GM18907 (cell line): ENCODE results near the gene IPO9.
A peak's percentile ranks its signal among the peaks of the same experiment; 100 is the strongest.

ENCODE experiments used
- ATAC-seq: cut with Tn5 transposase; IDR thresholded peaks from one replicate; pipeline ENCODE4 v1.9.1; 2021; ENCODE audit warnings: mild to moderate bottlenecking, moderate library complexity; ENCODE audit not compliant: unreplicated experiment

Gene IPO9

DNA sequence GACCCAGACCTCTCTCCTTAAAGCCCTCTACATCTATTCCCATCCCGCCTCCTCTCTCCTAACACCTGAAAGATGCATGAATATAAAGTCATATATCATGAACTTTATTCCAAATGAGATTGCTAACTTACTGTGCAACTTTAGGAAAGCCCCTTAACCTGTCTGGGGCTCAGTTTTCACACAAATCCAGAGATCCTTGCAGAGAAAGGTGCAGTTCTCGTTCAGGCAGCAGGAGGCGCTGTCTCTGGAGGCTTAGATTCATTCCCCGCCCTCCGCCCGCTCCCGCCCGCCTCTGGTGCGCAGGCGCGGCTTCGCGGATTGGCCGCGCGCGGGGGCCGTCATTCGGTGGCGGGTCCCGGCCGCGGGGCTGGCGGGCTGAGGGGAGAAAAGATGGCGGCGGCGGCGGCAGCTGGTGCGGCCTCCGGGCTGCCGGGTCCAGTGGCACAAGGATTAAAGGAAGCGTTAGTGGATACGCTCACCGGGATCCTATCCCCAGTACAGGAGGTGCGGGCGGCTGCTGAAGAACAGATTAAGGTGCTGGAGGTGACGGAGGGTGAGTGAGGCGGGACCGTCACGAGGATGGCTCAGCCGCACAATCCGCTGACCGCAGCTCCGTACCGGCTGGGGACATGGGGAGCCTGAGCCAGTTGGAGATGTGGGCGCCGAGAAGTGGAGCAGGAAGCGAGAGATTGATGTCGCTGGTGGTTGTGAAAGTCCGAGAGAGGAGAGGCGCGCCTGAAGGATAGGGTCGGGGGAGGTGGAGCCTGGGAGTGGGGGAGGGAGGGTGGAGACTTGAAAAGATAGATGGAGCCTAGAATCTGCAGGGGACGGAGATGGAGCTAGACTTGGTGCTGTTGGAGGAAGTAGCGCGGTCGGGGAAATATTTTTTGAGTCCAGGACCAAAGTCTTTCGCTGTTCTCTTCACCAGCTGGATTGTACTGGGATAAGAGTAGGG lies at the start of gene IPO9:
Gene IPO9 (plus strand): TSS at position 338 of the 955 bp plus-strand sequence. CDS start 53 bp downstream, at position 391.
- peak; percentile 85 for ATAC-seq

DNA sequence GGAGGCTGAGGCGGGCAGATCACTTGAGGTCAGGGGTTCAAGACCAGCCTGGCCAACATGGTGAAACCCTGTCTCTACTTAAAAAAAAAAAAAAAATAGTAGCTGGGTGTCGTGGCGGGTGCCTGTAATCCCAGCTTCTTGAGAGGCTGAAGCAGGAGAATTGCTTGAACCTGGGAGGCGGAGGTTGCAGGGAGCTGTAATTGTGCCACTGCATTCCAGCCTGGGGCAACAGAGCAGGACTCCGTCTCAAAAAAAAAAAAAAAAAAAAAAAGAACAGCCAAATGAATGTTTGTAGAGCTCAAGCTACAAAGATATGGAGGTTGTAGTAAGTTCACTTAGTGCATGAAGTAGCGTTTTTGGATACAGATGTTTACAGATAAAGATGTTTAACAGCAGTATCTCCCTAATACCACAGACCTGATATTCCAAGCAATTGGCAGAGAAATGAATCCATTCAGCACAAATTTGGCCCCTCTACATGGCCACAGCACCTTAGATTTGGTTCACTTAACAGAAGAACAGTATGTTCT lies 49.5 kb upstream of the IPO9 start:
- ATAC-seq, result no peak

DNA sequence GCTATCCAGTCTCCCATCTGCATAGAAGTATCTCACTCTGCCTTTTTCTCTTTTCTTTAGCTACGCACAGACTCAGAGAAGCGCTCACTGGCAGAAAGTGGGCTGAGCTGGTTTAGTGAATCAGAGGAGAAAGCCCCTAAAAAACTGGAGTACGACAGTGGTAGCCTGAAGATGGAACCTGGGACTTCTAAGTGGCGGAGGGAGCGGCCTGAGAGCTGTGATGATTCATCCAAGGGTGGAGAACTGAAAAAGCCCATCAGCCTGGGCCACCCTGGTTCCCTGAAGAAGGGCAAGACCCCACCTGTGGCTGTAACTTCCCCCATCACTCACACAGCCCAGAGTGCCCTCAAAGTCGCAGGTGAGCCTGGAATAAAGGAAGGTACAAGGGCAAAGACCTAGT lies 48.0 kb upstream of the IPO9 start:
- no peak for ATAC-seq

DNA sequence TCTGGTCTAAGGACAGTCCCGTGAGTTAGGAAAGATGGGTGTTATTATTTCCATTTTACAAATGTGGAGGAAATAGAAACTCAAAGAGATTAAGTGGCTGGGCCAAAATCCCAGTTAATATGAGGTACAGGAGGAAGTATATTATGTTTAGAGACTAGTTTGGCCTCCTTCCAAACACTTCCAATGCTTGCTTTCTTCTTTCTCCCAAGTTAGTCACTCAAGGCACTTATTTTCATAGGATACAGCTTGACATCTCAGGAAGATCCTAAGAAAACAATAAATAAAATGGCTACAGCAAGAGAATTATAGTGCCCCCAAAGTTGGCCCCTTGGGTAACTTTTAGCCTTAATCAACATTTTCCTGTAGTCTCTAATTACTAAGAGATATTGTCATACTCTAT lies 47.5 kb upstream of the IPO9 start:
- no peak for ATAC-seq

DNA sequence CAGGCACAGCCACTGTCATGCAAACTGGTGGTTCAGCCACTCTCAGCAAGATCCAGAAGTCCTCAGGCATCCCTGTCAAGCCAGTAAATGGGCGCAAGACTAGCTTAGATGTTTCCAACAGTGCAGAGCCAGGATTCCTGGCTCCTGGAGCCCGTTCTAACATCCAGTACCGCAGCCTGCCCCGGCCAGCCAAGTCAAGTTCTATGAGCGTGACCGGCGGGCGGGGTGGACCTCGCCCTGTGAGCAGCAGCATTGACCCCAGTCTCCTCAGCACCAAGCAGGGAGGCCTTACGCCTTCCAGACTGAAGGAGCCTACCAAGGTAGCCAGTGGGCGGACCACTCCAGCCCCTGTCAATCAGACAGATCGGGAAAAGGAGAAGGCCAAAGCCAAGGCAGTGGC lies 46.6 kb upstream of the IPO9 start:
- no peak for ATAC-seq

DNA sequence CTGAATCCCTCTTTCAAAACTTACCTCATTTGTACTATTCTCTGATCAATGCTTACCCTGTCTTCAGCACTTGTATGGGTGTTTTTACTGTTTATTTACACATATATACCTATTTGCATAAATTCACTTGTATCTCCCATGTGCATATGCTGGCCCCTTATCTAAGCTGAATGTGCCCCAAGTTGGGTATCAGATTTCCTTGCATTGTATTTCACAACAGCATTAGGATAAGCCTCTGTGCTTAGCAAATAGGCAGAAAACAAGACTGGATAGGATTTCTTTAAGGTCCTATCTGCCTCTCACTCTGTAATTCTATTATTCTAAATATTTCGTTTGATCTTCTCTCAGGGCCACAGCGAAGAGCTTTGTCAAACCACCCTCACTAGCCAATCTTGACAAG lies 45.9 kb upstream of the IPO9 start:
- no peak for ATAC-seq

DNA sequence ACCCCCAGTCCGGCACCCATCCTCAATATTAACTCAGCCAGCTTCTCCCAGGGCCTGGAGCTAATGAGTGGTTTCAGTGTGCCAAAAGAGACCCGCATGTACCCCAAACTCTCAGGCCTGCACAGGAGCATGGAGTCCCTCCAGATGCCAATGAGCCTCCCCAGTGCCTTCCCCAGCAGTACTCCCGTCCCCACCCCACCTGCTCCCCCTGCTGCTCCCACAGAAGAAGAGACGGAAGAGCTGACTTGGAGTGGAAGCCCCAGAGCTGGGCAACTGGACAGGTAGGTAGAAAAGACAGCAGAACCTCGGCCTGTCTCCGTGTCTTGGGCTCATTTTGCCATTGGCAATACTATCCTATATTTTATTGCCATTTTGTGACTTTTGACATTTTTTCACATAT lies 45.4 kb upstream of the IPO9 start:
- ATAC-seq, result no peak

DNA sequence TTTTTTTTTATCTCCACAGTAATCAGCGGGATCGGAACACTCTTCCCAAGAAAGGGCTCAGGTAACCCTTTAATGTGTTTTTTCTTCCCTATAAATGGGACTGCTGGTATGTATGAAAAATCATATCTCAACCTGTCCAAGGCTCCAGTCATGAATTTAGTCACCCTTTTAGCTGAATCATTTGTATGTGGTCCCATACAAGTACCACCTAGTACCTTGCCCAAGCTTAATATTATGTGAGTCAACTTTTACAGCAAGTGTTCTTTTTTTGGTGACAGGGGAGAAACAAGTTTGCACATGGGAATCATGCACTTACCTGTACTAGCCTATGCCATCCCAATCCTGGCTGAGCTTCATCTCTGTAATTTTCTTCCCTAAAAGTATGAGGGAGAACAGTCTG lies 43.7 kb upstream of the IPO9 start:
- no peak for ATAC-seq

DNA sequence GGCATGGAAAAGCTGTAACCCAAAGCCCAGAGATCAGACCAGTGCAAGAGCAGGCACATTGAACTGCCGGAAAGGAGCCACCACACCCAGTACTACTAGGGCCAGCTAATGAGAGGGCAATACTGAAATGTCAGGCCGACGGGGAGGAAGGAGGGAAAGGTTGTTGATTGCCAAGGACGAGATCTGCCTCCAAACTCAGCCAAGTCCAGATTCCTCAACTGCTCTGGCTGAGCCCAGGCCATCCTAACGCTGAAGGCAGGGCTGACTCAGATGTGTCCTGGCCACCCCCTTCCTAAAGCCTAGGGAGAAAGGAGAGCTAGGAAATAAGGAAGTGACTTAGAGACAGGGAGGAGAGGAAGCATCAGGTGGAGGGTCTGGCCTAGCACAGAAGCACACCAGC lies 42.1 kb upstream of the IPO9 start:
- no peak for ATAC-seq

DNA sequence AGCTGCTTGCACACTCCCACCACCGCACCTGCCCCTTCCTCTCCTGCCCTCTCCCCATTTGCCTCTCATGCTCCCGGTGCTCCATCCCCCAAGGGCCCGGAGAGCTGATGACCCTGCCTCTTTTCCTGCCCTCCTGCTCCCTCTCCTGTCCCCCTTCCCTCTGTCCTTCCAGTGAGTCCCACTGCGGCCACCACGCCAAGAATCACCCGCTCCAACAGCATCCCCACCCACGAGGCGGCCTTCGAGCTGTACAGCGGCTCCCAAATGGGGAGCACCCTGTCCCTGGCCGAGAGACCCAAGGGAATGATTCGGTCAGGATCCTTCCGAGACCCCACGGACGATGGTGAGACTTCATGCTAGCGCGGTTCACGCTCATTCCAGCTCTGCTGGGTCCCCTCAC lies 40.7 kb upstream of the IPO9 start:
- no peak for ATAC-seq

DNA sequence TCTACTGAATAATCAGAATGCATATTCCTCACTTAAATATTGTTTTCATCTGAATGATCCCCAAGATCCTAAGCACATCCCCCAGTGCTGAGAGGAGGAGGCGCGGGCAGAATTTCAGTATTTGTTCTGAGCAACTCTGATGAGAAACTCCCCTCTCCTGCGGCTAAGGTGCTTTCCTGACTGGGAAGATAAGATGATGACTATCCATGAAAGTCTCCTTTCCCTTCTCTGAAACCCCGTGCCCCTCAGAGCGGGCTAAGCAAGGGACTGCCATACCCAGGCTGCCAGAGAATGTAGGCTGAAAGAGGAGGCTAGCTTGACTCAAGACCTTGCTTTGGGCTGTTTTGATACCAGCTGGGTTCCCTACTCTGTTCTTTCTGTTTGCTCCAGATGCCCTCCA lies 39.7 kb upstream of the IPO9 start:
- no peak for ATAC-seq

DNA sequence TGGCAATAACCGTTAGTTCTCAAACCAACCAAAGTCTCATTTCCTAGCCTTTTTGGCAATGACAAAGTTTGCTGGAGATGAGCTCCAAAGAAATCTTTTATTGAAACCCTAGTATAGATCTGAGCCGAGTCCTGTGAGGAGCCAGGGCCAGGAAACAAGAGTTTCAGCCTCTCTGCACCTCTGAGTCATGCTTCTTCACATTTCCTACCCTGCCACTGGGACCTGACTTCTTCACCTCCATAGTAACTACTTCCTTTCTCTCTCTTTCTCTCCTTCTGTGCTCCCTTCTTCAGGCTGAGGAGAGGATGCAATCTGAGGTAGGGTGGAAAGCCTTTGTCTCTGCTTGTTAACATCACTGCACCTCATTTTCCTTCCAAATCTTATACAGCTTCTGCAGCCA lies 38.7 kb upstream of the IPO9 start:
- no peak for ATAC-seq

DNA sequence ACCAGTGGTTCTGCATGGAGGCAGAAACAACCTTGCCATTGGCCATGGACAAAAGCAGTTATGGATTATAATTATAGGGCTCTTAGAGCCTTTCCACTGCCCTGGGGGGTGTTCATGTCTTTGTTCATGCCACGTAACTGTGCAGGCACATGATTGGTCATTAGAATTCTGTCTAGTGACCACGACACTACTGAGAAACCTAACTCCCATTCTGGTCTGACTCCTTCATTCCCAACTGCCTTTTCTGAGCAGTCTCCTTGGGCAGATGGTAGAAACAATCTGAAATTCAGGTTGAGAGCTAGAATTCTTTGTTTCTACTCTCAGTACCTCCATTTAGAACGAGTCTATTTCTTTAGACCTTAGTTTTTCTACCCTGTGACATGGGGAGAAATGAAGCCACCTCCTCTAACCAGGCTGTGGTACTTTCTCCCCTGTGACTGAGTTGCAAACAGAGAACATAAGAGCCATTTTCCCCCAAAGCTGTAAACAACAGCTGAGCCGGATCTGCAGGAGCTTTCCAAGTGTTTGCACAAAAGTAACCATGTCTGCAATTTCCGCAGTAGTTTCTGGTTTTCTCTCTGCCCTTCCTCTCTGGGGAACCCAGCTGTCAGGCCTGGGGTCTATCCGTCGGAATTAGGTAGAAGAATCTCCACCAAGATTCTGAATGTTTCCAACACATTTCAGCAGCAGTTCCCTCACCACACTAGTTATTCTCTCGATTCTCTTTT lies 37.7 kb upstream of the IPO9 start:
- ATAC-seq, result no peak

DNA sequence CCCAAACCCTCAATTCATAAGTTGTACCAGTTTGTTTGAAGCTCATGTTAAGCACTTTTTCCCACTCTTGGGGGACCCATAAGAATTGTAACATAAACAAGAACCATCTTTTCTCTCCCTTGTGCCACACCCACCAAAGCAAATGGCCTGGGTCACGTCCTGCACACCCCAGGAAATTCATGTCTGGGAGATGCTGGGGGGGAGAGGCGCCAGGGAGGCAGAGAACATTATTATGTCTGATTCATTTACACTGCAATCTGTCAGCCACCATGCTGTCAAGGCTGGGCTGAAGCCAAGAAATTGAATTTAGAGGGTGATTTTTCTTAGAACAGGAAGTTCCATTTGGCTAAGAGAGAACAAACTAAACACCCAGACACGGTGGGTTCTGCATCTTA lies 37.2 kb upstream of the IPO9 start:
- no peak for ATAC-seq

DNA sequence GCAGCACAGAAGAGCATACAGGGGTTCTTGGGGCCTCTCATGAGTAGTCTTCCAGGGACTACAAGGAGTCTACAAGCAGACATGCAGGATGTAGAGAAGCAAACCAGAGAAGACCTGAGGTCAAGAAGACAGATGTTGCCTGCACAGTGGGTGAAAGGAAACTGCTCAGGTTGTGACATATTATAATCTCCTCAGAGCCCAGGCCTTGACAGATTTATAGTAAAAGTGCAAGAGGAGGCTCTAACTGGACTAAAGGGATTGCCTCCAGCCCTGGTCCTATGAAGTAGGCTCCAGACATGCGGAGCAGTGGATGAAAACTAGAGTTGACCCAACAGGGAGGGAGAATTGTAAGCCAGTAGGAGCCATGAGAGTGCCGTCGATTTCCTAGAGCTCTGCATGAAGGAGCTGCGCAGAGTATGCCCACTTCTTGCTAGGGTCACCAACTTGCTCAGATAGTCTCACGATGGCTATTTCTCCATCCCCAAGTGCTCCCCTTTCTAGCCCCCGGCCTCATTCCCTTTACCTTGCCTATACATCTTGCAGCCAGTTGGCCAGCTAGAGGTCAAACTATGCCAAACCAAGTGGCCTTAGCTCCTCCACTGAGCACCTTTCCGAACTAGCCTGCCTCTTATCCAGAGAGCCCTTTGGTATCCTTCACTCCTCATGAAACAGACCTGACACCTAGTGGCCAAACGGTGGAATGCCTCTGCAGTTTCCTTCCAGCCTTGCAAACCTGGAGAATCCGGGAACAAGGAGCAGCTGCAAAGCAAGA lies 36.2 kb upstream of the IPO9 start:
- ATAC-seq, result peak; percentile 51

DNA sequence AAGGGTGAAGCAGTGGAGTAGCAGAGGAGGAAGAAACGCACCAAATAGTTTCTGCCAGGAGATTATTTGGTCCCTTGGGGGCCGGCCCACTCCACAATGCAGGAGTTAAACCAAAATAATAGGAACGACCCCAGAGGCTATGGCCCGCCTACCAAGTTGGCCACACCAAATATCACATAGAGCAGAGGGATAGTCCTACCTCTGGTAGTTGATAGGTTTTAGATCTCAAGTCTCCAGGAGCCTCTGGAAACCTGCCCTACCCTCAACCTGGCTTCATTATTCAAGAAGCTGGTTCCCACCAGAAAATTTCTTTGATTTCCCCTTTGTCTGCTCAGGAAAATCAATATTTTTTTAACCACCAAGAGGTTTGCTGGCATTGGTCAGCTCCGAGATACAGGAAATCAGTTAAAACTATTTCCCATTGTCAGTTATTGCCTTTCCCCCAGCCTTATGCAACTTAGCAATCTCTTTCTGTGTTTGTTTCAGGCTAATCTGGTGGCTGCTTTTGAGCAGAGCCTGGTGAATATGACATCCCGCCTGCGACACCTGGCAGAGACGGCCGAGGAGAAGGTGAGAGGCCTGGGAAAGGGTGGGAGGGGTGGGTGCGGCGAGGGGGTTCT lies 35.5 kb upstream of the IPO9 start:
- peak; percentile 5 for ATAC-seq

DNA sequence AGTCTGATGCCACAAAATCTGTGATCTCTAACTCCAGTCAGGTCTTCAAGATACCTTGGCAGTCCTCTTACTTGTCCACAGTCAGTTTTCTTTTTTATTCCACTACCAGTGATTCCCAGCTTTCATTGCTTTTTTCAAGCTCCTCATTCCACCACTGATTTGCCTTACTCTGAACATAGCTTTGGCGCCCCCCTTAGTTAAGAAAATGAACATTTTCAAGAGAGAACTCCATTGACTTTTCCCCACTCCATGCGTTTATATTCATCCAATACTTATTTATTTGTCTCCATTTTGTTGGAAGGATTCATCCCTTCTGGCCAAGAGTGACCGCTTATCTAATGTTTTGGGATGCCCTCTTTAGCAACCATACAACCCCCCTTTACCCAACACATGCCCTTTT lies 33.9 kb upstream of the IPO9 start:
- no peak for ATAC-seq

DNA sequence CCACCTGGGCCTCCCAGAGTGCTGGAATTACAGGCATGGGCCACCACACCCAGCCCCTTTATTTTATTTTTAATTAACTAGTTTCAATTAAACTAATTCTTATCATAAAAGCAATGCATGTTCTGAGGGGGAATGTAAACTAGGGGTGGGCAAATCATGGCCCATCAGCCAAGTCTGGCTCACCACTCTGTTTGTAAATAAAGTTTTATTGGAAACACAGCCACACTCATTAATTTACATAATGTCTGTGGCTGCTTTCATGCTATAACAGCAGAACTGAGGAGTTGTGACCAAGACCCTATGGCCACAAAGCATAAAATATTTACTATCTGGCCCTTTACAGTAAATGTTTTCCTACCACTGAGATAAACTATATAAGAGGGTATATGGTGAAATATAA lies 28.7 kb upstream of the IPO9 start:
- no peak for ATAC-seq

DNA sequence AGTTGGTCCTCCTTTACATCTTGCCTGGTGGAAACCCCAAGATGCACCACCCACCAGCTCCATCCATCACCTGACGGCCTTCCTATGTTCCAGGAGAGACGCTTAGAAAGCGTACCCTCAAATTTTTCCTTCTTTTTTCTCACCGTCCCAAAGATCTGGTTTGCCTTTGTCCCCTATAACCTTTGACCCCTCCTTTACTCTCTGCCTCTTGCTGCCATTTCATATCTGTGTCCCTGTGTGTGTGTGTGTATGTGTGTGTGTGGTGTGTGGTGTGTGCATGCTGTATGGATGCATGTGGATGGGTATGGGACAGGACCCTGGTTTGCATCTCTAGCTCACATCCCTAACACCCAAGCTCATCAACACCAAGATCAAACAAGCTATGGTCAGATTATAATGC lies 22.2 kb upstream of the IPO9 start:
- no peak for ATAC-seq

DNA sequence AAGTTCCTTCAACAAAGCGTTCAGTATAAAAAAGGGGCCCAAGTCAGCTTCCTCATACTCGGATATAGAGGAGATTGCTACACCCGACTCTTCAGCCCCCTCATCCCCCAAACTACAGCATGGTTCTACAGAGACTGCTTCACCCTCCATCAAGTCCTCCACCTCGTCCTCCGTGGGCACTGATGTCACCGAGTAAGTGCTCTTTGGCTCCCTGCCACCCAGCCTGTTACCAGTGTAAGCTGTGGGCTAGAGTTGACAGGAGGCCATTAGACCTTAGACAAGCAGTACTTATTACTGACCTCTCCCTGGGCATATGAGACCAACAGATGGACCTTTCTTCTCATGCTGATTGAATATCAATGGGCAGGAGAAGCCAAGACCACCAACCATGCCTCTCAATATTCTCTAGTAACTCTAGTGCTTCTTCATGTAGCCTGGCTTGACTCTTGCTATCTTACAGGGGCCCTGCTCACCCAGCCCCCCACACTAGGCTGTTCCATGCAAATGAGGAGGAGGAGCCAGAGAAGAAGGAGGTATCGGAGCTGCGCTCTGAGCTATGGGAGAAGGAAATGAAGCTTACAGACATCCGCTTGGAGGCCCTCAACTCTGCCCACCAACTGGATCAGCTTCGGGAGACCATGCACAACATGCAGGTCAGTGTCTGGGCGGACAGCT lies 20.9 kb upstream of the IPO9 start:
- ATAC-seq, result no peak
